ENCODE data around the gene TRUB2. TPM values are rescaled to one million over a fixed set of nuclear protein-coding genes. Genes with fewer than 3 reads are reported as not detected.

Gene TRUB2
- total RNA-seq, 1 experiment from 2014 or later = 33.2 TPM

DNA sequence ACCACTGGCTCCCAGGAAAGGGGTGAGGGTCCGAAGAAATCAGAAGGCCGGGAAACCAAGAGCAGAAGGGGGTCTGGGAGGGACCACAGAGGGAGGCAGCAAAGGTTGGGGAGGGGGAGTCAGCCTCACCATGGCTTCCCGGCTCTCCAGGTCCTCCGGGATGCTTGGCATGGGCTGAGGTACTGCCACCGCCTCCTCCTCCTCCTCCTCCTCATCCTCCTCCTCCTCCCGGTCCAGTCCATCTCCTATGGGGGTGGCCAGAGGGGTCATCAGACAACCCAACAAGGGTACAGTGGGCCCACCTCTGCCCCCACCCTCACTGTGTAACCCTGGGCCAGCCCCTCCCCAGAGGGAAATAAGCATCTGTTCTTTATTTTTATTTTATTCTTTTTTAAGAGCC, 63.9 kb downstream of the TRUB2 start:
- POLR2A ChIA-PET = no interaction called here
- CTCF ChIA-PET = interaction anchor here (1.0 to 2.7 kb wide), 4 partner anchors 8 to 134 kb away, joined by 3 to 23 read pairs (median 6); partner anchors contain the start of genes GOLGA2 and SWI5
- no peak for TF ChIP-seq IRF2 (CRISPR knock-in tag; IDR thresholded peaks at IDR 0.05; ENCODE audit: borderline replicate concordance, low read depth)
- TF ChIP-seq NFYB (CRISPR knock-in tag; conservative IDR thresholded peaks at IDR 0.05; ENCODE audit: low read depth) = no peak
- no peak for TF ChIP-seq ELF4 (CRISPR knock-in tag; IDR thresholded peaks at IDR 0.05; ENCODE audit: low read depth)
- TF ChIP-seq, protein P1, sequence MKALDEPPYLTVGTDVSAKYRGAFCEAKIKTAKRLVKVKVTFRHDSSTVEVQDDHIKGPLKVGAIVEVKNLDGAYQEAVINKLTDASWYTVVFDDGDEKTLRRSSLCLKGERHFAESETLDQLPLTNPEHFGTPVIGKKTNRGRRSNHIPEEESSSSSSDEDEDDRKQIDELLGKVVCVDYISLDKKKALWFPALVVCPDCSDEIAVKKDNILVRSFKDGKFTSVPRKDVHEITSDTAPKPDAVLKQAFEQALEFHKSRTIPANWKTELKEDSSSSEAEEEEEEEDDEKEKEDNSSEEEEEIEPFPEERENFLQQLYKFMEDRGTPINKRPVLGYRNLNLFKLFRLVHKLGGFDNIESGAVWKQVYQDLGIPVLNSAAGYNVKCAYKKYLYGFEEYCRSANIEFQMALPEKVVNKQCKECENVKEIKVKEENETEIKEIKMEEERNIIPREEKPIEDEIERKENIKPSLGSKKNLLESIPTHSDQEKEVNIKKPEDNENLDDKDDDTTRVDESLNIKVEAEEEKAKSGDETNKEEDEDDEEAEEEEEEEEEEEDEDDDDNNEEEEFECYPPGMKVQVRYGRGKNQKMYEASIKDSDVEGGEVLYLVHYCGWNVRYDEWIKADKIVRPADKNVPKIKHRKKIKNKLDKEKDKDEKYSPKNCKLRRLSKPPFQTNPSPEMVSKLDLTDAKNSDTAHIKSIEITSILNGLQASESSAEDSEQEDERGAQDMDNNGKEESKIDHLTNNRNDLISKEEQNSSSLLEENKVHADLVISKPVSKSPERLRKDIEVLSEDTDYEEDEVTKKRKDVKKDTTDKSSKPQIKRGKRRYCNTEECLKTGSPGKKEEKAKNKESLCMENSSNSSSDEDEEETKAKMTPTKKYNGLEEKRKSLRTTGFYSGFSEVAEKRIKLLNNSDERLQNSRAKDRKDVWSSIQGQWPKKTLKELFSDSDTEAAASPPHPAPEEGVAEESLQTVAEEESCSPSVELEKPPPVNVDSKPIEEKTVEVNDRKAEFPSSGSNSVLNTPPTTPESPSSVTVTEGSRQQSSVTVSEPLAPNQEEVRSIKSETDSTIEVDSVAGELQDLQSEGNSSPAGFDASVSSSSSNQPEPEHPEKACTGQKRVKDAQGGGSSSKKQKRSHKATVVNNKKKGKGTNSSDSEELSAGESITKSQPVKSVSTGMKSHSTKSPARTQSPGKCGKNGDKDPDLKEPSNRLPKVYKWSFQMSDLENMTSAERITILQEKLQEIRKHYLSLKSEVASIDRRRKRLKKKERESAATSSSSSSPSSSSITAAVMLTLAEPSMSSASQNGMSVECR (CRISPR knock-in tag; IDR thresholded peaks at IDR 0.05; ENCODE audit: borderline replicate concordance) = no peak
- TF ChIP-seq, protein P2, sequence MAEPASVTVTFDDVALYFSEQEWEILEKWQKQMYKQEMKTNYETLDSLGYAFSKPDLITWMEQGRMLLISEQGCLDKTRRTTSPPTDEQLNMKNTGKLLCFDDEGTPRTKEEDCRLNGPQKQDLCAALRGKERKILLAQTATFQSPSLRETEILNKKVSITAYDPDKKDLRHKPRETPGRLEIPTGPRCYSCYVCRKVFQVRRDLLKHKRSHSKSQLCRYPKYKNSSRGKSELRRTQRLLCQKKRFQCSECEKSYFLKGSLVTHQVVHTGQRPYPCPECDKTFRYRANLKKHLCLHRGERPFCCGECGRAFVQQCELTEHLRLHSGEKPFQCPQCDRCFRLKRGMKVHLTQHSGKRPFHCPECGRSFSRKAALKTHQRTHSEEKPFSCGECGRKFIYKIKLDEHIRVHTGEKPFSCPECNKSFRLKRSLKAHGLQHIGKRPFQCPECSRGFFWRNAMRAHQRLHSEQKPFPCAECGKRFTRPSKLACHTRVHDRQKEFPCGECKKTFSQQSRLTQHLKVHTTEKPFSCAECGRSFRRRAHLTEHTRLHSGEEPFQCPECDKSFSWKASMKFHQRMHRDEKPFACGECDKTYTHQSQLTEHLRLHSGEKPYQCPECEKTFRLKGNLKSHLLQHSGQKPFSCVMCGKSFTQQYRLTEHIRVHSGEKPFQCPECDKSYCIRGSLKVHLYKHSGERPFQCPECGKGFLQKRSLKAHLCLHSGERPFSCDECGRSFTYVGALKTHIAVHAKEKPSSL (CRISPR knock-in tag; conservative IDR thresholded peaks at IDR 0.05) = no peak
- TF ChIP-seq NR2C2 (CRISPR knock-in tag; IDR thresholded peaks at IDR 0.05) = no peak
- no peak for TF ChIP-seq ETV6 (CRISPR knock-in tag; IDR thresholded peaks at IDR 0.05)
- no peak for TF ChIP-seq SP1 (CRISPR knock-in tag; conservative IDR thresholded peaks at IDR 0.05)
- TF ChIP-seq EMX1 (CRISPR knock-in tag; IDR thresholded peaks at IDR 0.05) = no peak
- no peak for TF ChIP-seq ZNF219 (CRISPR knock-in tag; IDR thresholded peaks at IDR 0.05; ENCODE audit: borderline replicate concordance)
- TF ChIP-seq, protein P3, sequence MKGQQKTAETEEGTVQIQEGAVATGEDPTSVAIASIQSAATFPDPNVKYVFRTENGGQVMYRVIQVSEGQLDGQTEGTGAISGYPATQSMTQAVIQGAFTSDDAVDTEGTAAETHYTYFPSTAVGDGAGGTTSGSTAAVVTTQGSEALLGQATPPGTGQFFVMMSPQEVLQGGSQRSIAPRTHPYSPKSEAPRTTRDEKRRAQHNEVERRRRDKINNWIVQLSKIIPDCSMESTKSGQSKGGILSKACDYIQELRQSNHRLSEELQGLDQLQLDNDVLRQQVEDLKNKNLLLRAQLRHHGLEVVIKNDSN (CRISPR knock-in tag; IDR thresholded peaks at IDR 0.05) = no peak
- no peak for TF ChIP-seq GTF2I (CRISPR knock-in tag; conservative IDR thresholded peaks at IDR 0.05)
- TF ChIP-seq, protein P4, sequence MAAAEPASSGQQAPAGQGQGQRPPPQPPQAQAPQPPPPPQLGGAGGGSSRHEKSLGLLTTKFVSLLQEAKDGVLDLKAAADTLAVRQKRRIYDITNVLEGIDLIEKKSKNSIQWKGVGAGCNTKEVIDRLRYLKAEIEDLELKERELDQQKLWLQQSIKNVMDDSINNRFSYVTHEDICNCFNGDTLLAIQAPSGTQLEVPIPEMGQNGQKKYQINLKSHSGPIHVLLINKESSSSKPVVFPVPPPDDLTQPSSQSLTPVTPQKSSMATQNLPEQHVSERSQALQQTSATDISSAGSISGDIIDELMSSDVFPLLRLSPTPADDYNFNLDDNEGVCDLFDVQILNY (CRISPR knock-in tag; IDR thresholded peaks at IDR 0.05) = no peak
- Mint-ChIP-seq H3K4me3 (no peak overlapping the region), H3K27me3 (ENCODE audit: low read depth) (no peaks in the 10 kb centered on the region), H3K9me3 (no peaks in the 10 kb centered on the region), H3K27ac (no peak overlapping the region), H3K4me1 (peaks cover 20% of the 10 kb centered on the region), H3K36me3 (peaks cover 36% of the 10 kb centered on the region)
- DNase-seq (ENCODE audit: low spot score) = no peak
- ATAC-seq = no peak

DNA sequence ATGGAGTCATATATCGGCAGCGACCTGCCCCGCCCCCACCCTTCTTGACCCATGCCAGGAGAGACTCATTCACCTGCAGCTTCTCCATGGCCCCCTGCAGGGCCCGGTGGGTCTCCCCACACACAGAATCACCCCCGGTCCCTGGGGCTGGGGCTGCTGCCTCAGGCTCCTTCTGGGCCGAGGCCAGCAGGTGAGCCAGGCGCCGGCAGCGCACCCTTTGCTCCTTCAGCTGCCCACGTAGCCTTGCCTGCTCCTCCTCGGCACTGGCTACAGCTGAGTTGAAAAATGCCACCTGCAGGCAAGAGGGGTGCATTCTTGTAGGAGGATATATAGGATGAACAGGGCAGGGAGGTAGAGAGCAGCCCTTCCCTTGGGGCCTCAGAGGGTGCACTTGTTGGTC, 64.3 kb downstream of the TRUB2 start:
- H3K27me3 Mint-ChIP-seq (ENCODE audit: low read depth) = no peaks in the 10 kb centered on the region
- ChIA-PET POLR2A (no interaction called here), CTCF (interaction anchor here (1.1 kb wide), 1 partner anchor 133 kb away, joined by 4 read pairs; no protein-coding TSS in a partner anchor)
- H3K27ac Mint-ChIP-seq = no peak overlapping the region; the same call in 1 of the 2 replicates
- H3K9me3 Mint-ChIP-seq = no peaks in the 10 kb centered on the region
- no peak overlapping the region for H3K4me3 Mint-ChIP-seq
- peaks cover 33% of the 10 kb centered on the region for H3K36me3 Mint-ChIP-seq
- no peak for ATAC-seq
- DNase-seq (ENCODE audit: low spot score) = no peak
- peaks cover 23% of the 10 kb centered on the region for H3K4me1 Mint-ChIP-seq
- TF ChIP-seq ZNF317 (CRISPR knock-in tag; IDR thresholded peaks at IDR 0.05; ENCODE audit: borderline replicate concordance, low read depth) (no peak), MXD4 (CRISPR knock-in tag; IDR thresholded peaks at IDR 0.05; ENCODE audit: borderline replicate concordance) (no peak), NFYB (CRISPR knock-in tag; conservative IDR thresholded peaks at IDR 0.05; ENCODE audit: low read depth) (no peak)
- TF ChIP-seq, protein P5, sequence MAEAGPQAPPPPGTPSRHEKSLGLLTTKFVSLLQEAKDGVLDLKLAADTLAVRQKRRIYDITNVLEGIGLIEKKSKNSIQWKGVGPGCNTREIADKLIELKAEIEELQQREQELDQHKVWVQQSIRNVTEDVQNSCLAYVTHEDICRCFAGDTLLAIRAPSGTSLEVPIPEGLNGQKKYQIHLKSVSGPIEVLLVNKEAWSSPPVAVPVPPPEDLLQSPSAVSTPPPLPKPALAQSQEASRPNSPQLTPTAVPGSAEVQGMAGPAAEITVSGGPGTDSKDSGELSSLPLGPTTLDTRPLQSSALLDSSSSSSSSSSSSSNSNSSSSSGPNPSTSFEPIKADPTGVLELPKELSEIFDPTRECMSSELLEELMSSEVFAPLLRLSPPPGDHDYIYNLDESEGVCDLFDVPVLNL (CRISPR knock-in tag; IDR thresholded peaks at IDR 0.05; ENCODE audit: borderline replicate concordance, low read depth) = no peak
- TF ChIP-seq, protein P6, sequence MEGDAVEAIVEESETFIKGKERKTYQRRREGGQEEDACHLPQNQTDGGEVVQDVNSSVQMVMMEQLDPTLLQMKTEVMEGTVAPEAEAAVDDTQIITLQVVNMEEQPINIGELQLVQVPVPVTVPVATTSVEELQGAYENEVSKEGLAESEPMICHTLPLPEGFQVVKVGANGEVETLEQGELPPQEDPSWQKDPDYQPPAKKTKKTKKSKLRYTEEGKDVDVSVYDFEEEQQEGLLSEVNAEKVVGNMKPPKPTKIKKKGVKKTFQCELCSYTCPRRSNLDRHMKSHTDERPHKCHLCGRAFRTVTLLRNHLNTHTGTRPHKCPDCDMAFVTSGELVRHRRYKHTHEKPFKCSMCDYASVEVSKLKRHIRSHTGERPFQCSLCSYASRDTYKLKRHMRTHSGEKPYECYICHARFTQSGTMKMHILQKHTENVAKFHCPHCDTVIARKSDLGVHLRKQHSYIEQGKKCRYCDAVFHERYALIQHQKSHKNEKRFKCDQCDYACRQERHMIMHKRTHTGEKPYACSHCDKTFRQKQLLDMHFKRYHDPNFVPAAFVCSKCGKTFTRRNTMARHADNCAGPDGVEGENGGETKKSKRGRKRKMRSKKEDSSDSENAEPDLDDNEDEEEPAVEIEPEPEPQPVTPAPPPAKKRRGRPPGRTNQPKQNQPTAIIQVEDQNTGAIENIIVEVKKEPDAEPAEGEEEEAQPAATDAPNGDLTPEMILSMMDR (IDR thresholded peaks at IDR 0.05) = no peak
- TF ChIP-seq, protein P7, sequence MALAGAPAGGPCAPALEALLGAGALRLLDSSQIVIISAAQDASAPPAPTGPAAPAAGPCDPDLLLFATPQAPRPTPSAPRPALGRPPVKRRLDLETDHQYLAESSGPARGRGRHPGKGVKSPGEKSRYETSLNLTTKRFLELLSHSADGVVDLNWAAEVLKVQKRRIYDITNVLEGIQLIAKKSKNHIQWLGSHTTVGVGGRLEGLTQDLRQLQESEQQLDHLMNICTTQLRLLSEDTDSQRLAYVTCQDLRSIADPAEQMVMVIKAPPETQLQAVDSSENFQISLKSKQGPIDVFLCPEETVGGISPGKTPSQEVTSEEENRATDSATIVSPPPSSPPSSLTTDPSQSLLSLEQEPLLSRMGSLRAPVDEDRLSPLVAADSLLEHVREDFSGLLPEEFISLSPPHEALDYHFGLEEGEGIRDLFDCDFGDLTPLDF (CRISPR knock-in tag; IDR thresholded peaks at IDR 0.05) = no peak
- TF ChIP-seq, protein P8, sequence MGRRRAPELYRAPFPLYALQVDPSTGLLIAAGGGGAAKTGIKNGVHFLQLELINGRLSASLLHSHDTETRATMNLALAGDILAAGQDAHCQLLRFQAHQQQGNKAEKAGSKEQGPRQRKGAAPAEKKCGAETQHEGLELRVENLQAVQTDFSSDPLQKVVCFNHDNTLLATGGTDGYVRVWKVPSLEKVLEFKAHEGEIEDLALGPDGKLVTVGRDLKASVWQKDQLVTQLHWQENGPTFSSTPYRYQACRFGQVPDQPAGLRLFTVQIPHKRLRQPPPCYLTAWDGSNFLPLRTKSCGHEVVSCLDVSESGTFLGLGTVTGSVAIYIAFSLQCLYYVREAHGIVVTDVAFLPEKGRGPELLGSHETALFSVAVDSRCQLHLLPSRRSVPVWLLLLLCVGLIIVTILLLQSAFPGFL (CRISPR knock-in tag; IDR thresholded peaks at IDR 0.05; ENCODE audit: borderline replicate concordance) = no peak
- TF ChIP-seq, protein P9, sequence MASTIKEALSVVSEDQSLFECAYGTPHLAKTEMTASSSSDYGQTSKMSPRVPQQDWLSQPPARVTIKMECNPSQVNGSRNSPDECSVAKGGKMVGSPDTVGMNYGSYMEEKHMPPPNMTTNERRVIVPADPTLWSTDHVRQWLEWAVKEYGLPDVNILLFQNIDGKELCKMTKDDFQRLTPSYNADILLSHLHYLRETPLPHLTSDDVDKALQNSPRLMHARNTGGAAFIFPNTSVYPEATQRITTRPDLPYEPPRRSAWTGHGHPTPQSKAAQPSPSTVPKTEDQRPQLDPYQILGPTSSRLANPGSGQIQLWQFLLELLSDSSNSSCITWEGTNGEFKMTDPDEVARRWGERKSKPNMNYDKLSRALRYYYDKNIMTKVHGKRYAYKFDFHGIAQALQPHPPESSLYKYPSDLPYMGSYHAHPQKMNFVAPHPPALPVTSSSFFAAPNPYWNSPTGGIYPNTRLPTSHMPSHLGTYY (CRISPR knock-in tag; IDR thresholded peaks at IDR 0.05) = no peak
